Amniotic epithelial cell (primary cell): ENCODE measurements around the gene CACNA1C.
A peak's percentile ranks its signal among the peaks of the same experiment; 100 is the strongest.
"Not testable (repeated sequence)": the region's sequence is repeated elsewhere in the genome, so short reads cannot be mapped to it uniquely, and the experiment has no call there.

Experiments
- DNase-seq: peaks from one replicate; pipeline ENCODE4 v3.0.0-alpha.2; 2010; ENCODE audit warnings: low read depth

Gene CACNA1C

GRCh38 chr12:2234646-2235350, 182.0 kb downstream of the CACNA1C start:
- DNase-seq = no peak

GRCh38 chr12:2236506-2237294, 183.9 kb downstream of the CACNA1C start:
- DNase-seq = no peak

GRCh38 chr12:2238111-2238510, 185.3 kb downstream of the CACNA1C start:
- no peak for DNase-seq

GRCh38 chr12:2239381-2239871, 186.6 kb downstream of the CACNA1C start:
- DNase-seq = no peak

- DNase-seq = no peak
Measured at GRCh38 chr12:2240390-2240789, 187.6 kb downstream of the CACNA1C start.

- DNase-seq = peak; percentile 49
Measured at GRCh38 chr12:2240984-2241383, 188.2 kb downstream of the CACNA1C start.

GRCh38 chr12:2242216-2242615, 189.4 kb downstream of the CACNA1C start:
- no peak for DNase-seq

GRCh38 chr12:2242816-2243215, 190.0 kb downstream of the CACNA1C start:
- DNase-seq = no peak

GRCh38 chr12:2243275-2243674, 190.5 kb downstream of the CACNA1C start:
- DNase-seq = no peak

- DNase-seq = peak; percentile 93
Measured at GRCh38 chr12:2244013-2244861, 191.4 kb downstream of the CACNA1C start.

- DNase-seq = no peak
Measured at GRCh38 chr12:2246358-2246757, 193.6 kb downstream of the CACNA1C start.

- DNase-seq = no peak
Measured at GRCh38 chr12:2247120-2247519, 194.3 kb downstream of the CACNA1C start.

GRCh38 chr12:2247596-2247995, 194.8 kb downstream of the CACNA1C start:
- no peak for DNase-seq

GRCh38 chr12:2248087-2248900, 195.5 kb downstream of the CACNA1C start:
- peak; percentile 53 for DNase-seq

- no peak for DNase-seq
Measured at GRCh38 chr12:2248901-2249381, 196.2 kb downstream of the CACNA1C start.

GRCh38 chr12:2250797-2251196, 198.0 kb downstream of the CACNA1C start:
- DNase-seq = no peak

GRCh38 chr12:2251526-2252209, 198.9 kb downstream of the CACNA1C start:
- no peak for DNase-seq

- DNase-seq = no peak
Measured at GRCh38 chr12:2255311-2255710, 202.5 kb downstream of the CACNA1C start.

- DNase-seq = not testable (repeated sequence)
Measured at GRCh38 chr12:2255731-2256130, 202.9 kb downstream of the CACNA1C start.

GRCh38 chr12:2256453-2256852, 203.7 kb downstream of the CACNA1C start:
- peak; percentile 54 for DNase-seq

GRCh38 chr12:2256915-2257314, 204.1 kb downstream of the CACNA1C start:
- no peak for DNase-seq
